ENCODE results near the gene CAP1.

- TF ChIP-seq CTCF (IDR thresholded peaks at IDR 0.05): no peak
- no peak for TF ChIP-seq POLR2A (IDR thresholded peaks at IDR 0.05)
These were observed 1.8 kb upstream of the CAP1 start for GRCh38 chr1:40038697-40039096.
